ENCODE results near the gene AXL. TPM values are rescaled to one million over a fixed set of nuclear protein-coding genes. Genes with fewer than 3 reads are reported as not detected.

Gene AXL
- total and polyA plus RNA-seq, 2 of the 8 experiments (the other 6 are each of a cell fraction or from before 2014, with no cell fraction given): 35.3 to 51.0 TPM

- no peak for TF ChIP-seq PHF8 (conservative IDR thresholded peaks at IDR 0.05; ENCODE audit: low read depth, low read length)
- no peak for TF ChIP-seq CBX5 (IDR thresholded peaks at IDR 0.05; ENCODE audit: low read depth, low read length)
- TF ChIP-seq MAFK (IDR thresholded peaks at IDR 0.05; ENCODE audit: low read depth, low read length): no peak
Measured at GRCh38 chr19:41244117-41244516, 25.1 kb downstream of the AXL start (continued).

Measured in H1 (cell line).